Fibroblast of lung (primary cell): ENCODE measurements around the gene PRR16. TPM values are rescaled to one million over a fixed set of nuclear protein-coding genes. Genes with fewer than 3 reads are reported as not detected.

Experiments
- DNase-seq, 2 donors: peaks; one replicate each; pipeline versions ENCODE4 v3.0.0 to v3.0.0-alpha.2; 2010; ENCODE audit warnings: low read depth in 2 of 2
- H2AFZ ChIP-seq: 2 replicates; pipeline ENCODE4 v1.5.1; 2012; ENCODE audit warnings: low read length, control low read depth, inconsistent platforms
- H3K27ac ChIP-seq: 2 replicates; pipeline ENCODE4 v1.5.1; 2011; ENCODE audit warnings: low read length, control low read depth; ENCODE audit not compliant: insufficient read depth
- H3K27me3 ChIP-seq: 2 replicates; pipeline ENCODE4 v1.5.1; 2011; ENCODE audit warnings: mild to moderate bottlenecking, low read length; ENCODE audit not compliant: control insufficient read depth, insufficient read depth
- H3K36me3 ChIP-seq: 2 replicates; pipeline ENCODE4 v1.5.1; 2011; ENCODE audit warnings: low read length; ENCODE audit not compliant: control insufficient read depth, insufficient read depth
- H3K4me1 ChIP-seq: 2 replicates; pipeline ENCODE4 v1.5.1; 2011; ENCODE audit warnings: low read length; ENCODE audit not compliant: control insufficient read depth, insufficient read depth; ENCODE audit errors: extremely low read depth
- H3K4me2 ChIP-seq: 2 replicates; pipeline ENCODE4 v1.5.1; 2011; ENCODE audit warnings: low read length, control low read depth; ENCODE audit not compliant: insufficient read depth; ENCODE audit errors: extremely low read depth
- H3K4me3 ChIP-seq, 4 experiments: fragments of 200-600 bp in 1 of 4; sonication (generic) in 1 of 4; replicated peaks in 1 of 4; 2 replicates each; pipeline ENCODE4 v1.5.1; 2011 to 2016; ENCODE audit warnings: low read length in 4 of 4, low read depth in 3 of 4, mild to moderate bottlenecking in 3 of 4, control low read depth in 2 of 4, inconsistent platforms in 1 of 4, mixed read lengths in 1 of 4; ENCODE audit not compliant: insufficient read depth in 1 of 4; ENCODE audit errors: control extremely low read depth in 1 of 4
- H3K79me2 ChIP-seq: 2 replicates; pipeline ENCODE4 v1.5.1; 2012; ENCODE audit warnings: mild to moderate bottlenecking, low read length, inconsistent platforms; ENCODE audit not compliant: control insufficient read depth, insufficient read depth
- H3K9ac ChIP-seq: 2 replicates; pipeline ENCODE4 v1.5.1; 2011; ENCODE audit warnings: mild to moderate bottlenecking, low read length, control low read depth; ENCODE audit not compliant: insufficient read depth
- H3K9me3 ChIP-seq: 2 replicates; pipeline ENCODE4 v1.5.1; 2012; ENCODE audit warnings: low read depth, low read length; ENCODE audit not compliant: control insufficient read depth, insufficient read depth
- H4K20me1 ChIP-seq: 2 replicates; pipeline ENCODE4 v1.5.1; 2011; ENCODE audit warnings: low read length; ENCODE audit not compliant: control insufficient read depth, insufficient read depth; ENCODE audit errors: extremely low read depth
- EZH2 ChIP-seq: IDR thresholded peaks from 2 replicates; pipeline ENCODE4 v1.5.1; 2012; ENCODE audit warnings: low read length, control low read depth, mild to moderate bottlenecking; ENCODE audit errors: missing control alignments
- polyA plus RNA-seq, 2 donors: library from polyadenylated mRNA; depleted of rRNA in 1 of 2; stranded (reverse) in 1 of 2; unstranded in 1 of 2; fragments of >200 nt; gene quantifications; 2 replicates each; pipeline ENCODE4 v1.2.1, GENCODE V29; 2011 to 2012; ENCODE audit warnings: missing spikeins in 1 of 2
- total RNA-seq: library from RNA; depleted of rRNA; stranded (reverse); fragments of >200 nt; gene quantifications from 2 replicates; pipeline ENCODE4 v1.2.1, GENCODE V29; 2014
- TF ChIP-seq, protein P1 (sequence below), 2 donors: IDR thresholded peaks in 1 of 2; conservative IDR thresholded peaks in 1 of 2; 1 replicate in 1 of 2; 2 replicates in 1 of 2; pipeline ENCODE4 v1.5.1; 2011 to 2012; ENCODE audit warnings: low read length in 2 of 2, control low read depth in 1 of 2, inconsistent platforms in 1 of 2, low read depth in 1 of 2, mild to moderate bottlenecking in 1 of 2

Gene PRR16
- total and polyA plus RNA-seq, 2 donors (not counting 1 experiment from before 2014, with no cell fraction given) = 7.3 to 44.6 TPM

- Histone ChIP-seq H3K9me3 (no peaks in the 10 kb centered on the region), H3K4me2 (no peak overlapping the region), H3K9ac (no peak overlapping the region), H3K27ac (no peak overlapping the region), H3K36me3 (no peaks in the 10 kb centered on the region), H4K20me1 (no peaks in the 10 kb centered on the region), H3K4me1 (no peaks in the 10 kb centered on the region), H3K27me3 (no peaks in the 10 kb centered on the region), H2AFZ (no peak overlapping the region), H3K79me2 (no peaks in the 10 kb centered on the region), H3K4me3 (no peak overlapping the region)
- DNase-seq = peak; percentile 21 to 71
- TF ChIP-seq EZH2 = no peak
- TF ChIP-seq, protein P1, sequence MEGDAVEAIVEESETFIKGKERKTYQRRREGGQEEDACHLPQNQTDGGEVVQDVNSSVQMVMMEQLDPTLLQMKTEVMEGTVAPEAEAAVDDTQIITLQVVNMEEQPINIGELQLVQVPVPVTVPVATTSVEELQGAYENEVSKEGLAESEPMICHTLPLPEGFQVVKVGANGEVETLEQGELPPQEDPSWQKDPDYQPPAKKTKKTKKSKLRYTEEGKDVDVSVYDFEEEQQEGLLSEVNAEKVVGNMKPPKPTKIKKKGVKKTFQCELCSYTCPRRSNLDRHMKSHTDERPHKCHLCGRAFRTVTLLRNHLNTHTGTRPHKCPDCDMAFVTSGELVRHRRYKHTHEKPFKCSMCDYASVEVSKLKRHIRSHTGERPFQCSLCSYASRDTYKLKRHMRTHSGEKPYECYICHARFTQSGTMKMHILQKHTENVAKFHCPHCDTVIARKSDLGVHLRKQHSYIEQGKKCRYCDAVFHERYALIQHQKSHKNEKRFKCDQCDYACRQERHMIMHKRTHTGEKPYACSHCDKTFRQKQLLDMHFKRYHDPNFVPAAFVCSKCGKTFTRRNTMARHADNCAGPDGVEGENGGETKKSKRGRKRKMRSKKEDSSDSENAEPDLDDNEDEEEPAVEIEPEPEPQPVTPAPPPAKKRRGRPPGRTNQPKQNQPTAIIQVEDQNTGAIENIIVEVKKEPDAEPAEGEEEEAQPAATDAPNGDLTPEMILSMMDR (conservative IDR thresholded peaks at IDR 0.05 in 1 of 2, IDR thresholded peaks at IDR 0.05 in 1 of 2; ENCODE audit: low read depth in 1 of 2, low read length in 2 of 2) = no peak
These were observed 27.1 kb upstream of the PRR16 start for GRCh38 chr5:120436996-120437395.

DNA sequence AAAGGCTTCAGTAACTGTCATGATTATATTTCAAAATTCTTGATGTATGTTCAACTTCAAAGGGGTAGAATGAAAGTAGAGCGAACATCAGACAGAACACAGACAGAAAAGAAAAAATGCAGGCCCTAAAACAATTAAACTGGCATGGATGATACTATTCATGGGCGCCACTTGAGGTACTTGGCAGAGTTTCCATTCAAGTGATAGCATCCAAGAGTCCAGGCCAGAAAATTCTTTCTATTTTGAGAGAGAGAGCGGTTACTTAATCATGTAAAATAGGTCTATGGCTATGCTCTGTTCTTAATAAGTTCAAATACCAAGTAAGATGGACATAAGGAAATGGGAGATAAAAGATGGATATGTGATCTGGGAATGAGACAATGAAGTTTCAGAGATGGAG is 21.4 kb upstream of the PRR16 start:
- Histone ChIP-seq H3K27me3 (no peaks in the 10 kb centered on the region), H3K4me2 (no peak overlapping the region), H3K9me3 (no peaks in the 10 kb centered on the region), H4K20me1 (no peaks in the 10 kb centered on the region), H3K27ac (no peak overlapping the region), H3K36me3 (no peaks in the 10 kb centered on the region), H3K4me1 (peaks cover 4% of the 10 kb centered on the region), H3K79me2 (no peaks in the 10 kb centered on the region), H3K4me3 (no peak overlapping the region), H3K9ac (no peak overlapping the region), H2AFZ (no peak overlapping the region)
- no peak for TF ChIP-seq EZH2
- TF ChIP-seq, protein P1 (conservative IDR thresholded peaks at IDR 0.05 in 1 of 2, IDR thresholded peaks at IDR 0.05 in 1 of 2; ENCODE audit: low read depth in 1 of 2, low read length in 2 of 2) = no peak
- DNase-seq = no peak

DNA sequence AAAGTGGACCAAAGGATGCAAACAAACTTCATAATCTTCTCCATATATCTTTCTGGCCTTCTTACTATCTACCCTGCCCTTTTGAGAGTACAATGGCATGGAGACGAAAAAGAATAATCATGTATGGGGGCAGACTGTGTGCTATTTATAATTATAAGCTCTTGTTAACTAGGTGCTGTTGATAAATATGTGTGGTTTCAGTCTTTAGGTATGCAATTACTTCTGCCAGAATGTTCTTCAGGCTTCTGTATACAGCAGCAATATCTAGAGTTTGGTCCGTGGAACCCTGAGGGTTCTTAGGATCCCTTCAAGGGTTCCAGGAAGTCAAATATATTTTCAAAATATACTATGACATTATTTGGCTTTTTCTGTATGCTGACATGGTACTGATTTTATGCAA is 20.5 kb upstream of the PRR16 start:
- Histone ChIP-seq H3K9ac (no peak overlapping the region), H3K79me2 (no peaks in the 10 kb centered on the region), H3K4me1 (peaks cover 4% of the 10 kb centered on the region), H3K27me3 (no peaks in the 10 kb centered on the region), H3K27ac (no peak overlapping the region), H3K36me3 (no peaks in the 10 kb centered on the region), H3K4me2 (no peak overlapping the region), H3K4me3 (no peak overlapping the region), H4K20me1 (no peaks in the 10 kb centered on the region), H3K9me3 (no peaks in the 10 kb centered on the region), H2AFZ (no peak overlapping the region)
- DNase-seq = no peak
- TF ChIP-seq EZH2 = no peak
- TF ChIP-seq, protein P1 (conservative IDR thresholded peaks at IDR 0.05 in 1 of 2, IDR thresholded peaks at IDR 0.05 in 1 of 2; ENCODE audit: low read depth in 1 of 2, low read length in 2 of 2) = no peak
